Measurements from ENCODE around the gene MPP3.

DNA sequence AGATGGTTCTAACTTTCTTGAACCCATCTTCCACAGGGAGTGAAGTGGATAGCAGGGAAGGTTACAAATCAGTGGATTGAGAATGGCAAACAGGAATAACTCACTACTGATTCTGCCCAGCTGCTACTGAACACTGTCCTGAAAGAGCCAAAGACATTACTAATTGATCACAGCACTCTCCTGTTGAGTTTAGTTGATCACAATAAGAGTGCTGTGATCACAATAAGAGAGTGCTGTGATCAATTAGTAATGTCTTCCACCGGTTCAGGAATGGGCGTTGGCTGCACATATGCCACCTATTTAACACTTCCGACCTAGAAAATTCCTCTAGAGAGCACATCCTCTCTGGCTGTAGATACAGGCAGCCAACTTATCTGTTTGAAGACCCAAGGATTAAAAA lies 41.4 kb downstream of the MPP3 start:
- TF ChIP-seq, protein P1, sequence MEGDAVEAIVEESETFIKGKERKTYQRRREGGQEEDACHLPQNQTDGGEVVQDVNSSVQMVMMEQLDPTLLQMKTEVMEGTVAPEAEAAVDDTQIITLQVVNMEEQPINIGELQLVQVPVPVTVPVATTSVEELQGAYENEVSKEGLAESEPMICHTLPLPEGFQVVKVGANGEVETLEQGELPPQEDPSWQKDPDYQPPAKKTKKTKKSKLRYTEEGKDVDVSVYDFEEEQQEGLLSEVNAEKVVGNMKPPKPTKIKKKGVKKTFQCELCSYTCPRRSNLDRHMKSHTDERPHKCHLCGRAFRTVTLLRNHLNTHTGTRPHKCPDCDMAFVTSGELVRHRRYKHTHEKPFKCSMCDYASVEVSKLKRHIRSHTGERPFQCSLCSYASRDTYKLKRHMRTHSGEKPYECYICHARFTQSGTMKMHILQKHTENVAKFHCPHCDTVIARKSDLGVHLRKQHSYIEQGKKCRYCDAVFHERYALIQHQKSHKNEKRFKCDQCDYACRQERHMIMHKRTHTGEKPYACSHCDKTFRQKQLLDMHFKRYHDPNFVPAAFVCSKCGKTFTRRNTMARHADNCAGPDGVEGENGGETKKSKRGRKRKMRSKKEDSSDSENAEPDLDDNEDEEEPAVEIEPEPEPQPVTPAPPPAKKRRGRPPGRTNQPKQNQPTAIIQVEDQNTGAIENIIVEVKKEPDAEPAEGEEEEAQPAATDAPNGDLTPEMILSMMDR (IDR thresholded peaks at IDR 0.05) = no peak
- TF ChIP-seq POLR2A (IDR thresholded peaks at IDR 0.05) = no peak
- TF ChIP-seq POLR2AphosphoS5 (IDR thresholded peaks at IDR 0.05) = no peak
- no peak for TF ChIP-seq EP300 (IDR thresholded peaks at IDR 0.05; ENCODE audit: low read depth)
